ENCODE measurements around the gene EGR4. TPM values are rescaled to one million over a fixed set of nuclear protein-coding genes. Genes with fewer than 3 reads are reported as not detected.

Gene EGR4
- polyA plus RNA-seq, 1 experiment, result not detected

GRCh38 chr2:73334045-73334444, 40.7 kb upstream of the EGR4 start:
- no peak for TF ChIP-seq CTCF (IDR thresholded peaks at IDR 0.05; ENCODE audit: low read depth, low read length)
- peaks cover 6% of the 10 kb centered on the region for H3K27me3 ChIP-seq (ENCODE audit: control insufficient read depth, insufficient read depth, low read length)
- CTCF ChIA-PET, result interaction anchor here (1.2 kb wide), 1 partner anchor 122 kb away, joined by 4 read pairs; no protein-coding TSS in a partner anchor

GRCh38 chr2:73333564-73333963, 40.2 kb upstream of the EGR4 start:
- DNase-seq (ENCODE audit: low read depth, low spot score), result no peak
- Histone ChIP-seq H3K4me3 (ENCODE audit: low read depth, low read length) (no peak overlapping the region), H3K27me3 (ENCODE audit: control insufficient read depth, insufficient read depth, low read length) (peaks cover 3% of the 10 kb centered on the region), H3K27ac (ENCODE audit: low read depth, low read length) (no peak overlapping the region), H3K9me3 (ENCODE audit: control insufficient read depth, insufficient read depth, low read length) (no peaks in the 10 kb centered on the region)
- CTCF ChIA-PET, result interaction anchor here (1.2 kb wide), 1 partner anchor 122 kb away, joined by 4 read pairs; no protein-coding TSS in a partner anchor
- no peak for TF ChIP-seq CTCF (IDR thresholded peaks at IDR 0.05; ENCODE audit: low read depth, low read length)
- POLR2A ChIA-PET, result no interaction called here

More at GRCh38 chr2:73334045-73334444, 40.7 kb upstream of the EGR4 start:
- H3K4me3 ChIP-seq (ENCODE audit: low read depth, low read length), result no peak overlapping the region
- no peaks in the 10 kb centered on the region for H3K9me3 ChIP-seq (ENCODE audit: control insufficient read depth, insufficient read depth, low read length)
- H3K27ac ChIP-seq (ENCODE audit: low read depth, low read length), result no peak overlapping the region
- POLR2A ChIA-PET, result no interaction called here
- no peak for DNase-seq (ENCODE audit: low read depth, low spot score)

GRCh38 chr2:73324126-73324725, 30.9 kb upstream of the EGR4 start:
- Histone ChIP-seq H3K9me3 (ENCODE audit: control insufficient read depth, insufficient read depth, low read length) (no peaks in the 10 kb centered on the region), H3K27ac (ENCODE audit: low read depth, low read length) (no peak overlapping the region), H3K4me3 (ENCODE audit: low read depth, low read length) (no peak overlapping the region), H3K27me3 (ENCODE audit: control insufficient read depth, insufficient read depth, low read length) (peaks cover 17% of the 10 kb centered on the region)
- DNase-seq (ENCODE audit: low read depth, low spot score), result no peak
- CTCF ChIA-PET, result no interaction called here
- TF ChIP-seq CTCF (IDR thresholded peaks at IDR 0.05; ENCODE audit: low read depth, low read length), result no peak
- POLR2A ChIA-PET, result no interaction called here

- POLR2A ChIA-PET, result no interaction called here
- H3K4me3 ChIP-seq (ENCODE audit: low read depth, low read length), result no peak overlapping the region
- DNase-seq (ENCODE audit: low read depth, low spot score), result no peak
- TF ChIP-seq CTCF (IDR thresholded peaks at IDR 0.05; ENCODE audit: low read depth, low read length), result no peak
- CTCF ChIA-PET, result no interaction called here
- H3K27ac ChIP-seq (ENCODE audit: low read depth, low read length), result no peak overlapping the region
- no peaks in the 10 kb centered on the region for H3K9me3 ChIP-seq (ENCODE audit: control insufficient read depth, insufficient read depth, low read length)
- peaks cover 17% of the 10 kb centered on the region for H3K27me3 ChIP-seq (ENCODE audit: control insufficient read depth, insufficient read depth, low read length)
Observed at GRCh38 chr2:73323551-73323950, 30.2 kb upstream of the EGR4 start.

GRCh38 chr2:73314441-73314840, 21.1 kb upstream of the EGR4 start:
- peaks cover 4% of the 10 kb centered on the region for H3K27me3 ChIP-seq (ENCODE audit: control insufficient read depth, insufficient read depth, low read length)
- ChIA-PET CTCF (no interaction called here), POLR2A (no interaction called here)
- no peaks in the 10 kb centered on the region for H3K9me3 ChIP-seq (ENCODE audit: control insufficient read depth, insufficient read depth, low read length)
- TF ChIP-seq CTCF (IDR thresholded peaks at IDR 0.05; ENCODE audit: low read depth, low read length), result no peak
- no peak overlapping the region for H3K27ac ChIP-seq (ENCODE audit: low read depth, low read length)
- H3K4me3 ChIP-seq (ENCODE audit: low read depth, low read length), result no peak overlapping the region
- no peak for DNase-seq (ENCODE audit: low read depth, low spot score)

Data from AG04450 (cell line).